Activated CD8-positive, alpha-beta T cell treated with anti-CD3 and anti-CD28 coated beads for 36 hours (primary cell): ENCODE measurements around the gene USF1. TPM values are rescaled to one million over a fixed set of nuclear protein-coding genes. Genes with fewer than 3 reads are reported as not detected.

Experiments
- ATAC-seq: fragments of 200-7000 bp; cut with Tn5 transposase; one replicate; pipeline ENCODE4 v1.10.0; 2021; ENCODE audit warnings: mild to moderate bottlenecking, moderate library complexity
- CTCF ChIA-PET: fragments of 350-600 bp; sonication (Branson Sonifier 250); formaldehyde crosslinking; loops from one replicate; lab custom pipeline; 2021; ENCODE audit warnings: antibody characterized with exemption; lab: Charles Lee
- POLR2A ChIA-PET: fragments of 350-600 bp; sonication (Branson Sonifier 250); formaldehyde crosslinking; loops from one replicate; lab custom pipeline; 2021; ENCODE audit warnings: antibody characterized with exemption; lab: Charles Lee
- DNase-seq: peaks from one replicate; pipeline ENCODE4 v3.0.0-alpha.2; 2020
- H3K27ac Mint-ChIP-seq: one replicate; pipeline ENCODE4 v1.8.0; 2021; ENCODE audit warnings: mild to moderate bottlenecking, mixed read lengths
- H3K27me3 Mint-ChIP-seq: one replicate; pipeline ENCODE4 v1.8.0; 2021; ENCODE audit warnings: mixed read lengths
- H3K36me3 Mint-ChIP-seq: one replicate; pipeline ENCODE4 v1.8.0; 2021; ENCODE audit warnings: low read depth, mixed read lengths
- H3K4me1 Mint-ChIP-seq: one replicate; pipeline ENCODE4 v1.8.0; 2021; ENCODE audit warnings: low read depth, mixed read lengths
- H3K4me3 Mint-ChIP-seq: one replicate; pipeline ENCODE4 v1.8.0; 2021; ENCODE audit warnings: mild to moderate bottlenecking, moderate library complexity, mixed read lengths
- H3K9me3 Mint-ChIP-seq: one replicate; pipeline ENCODE4 v1.8.0; 2021; ENCODE audit warnings: mixed read lengths
- intact Hi-C: fragments of 100-400 bp; cut with micrococcal nuclease; formaldehyde crosslinking; loops from one replicate; pipeline ENCODE4 v1.10.0; 2022
- total RNA-seq, 2 experiments: library from RNA; stranded (reverse); gene quantifications; one replicate each; pipeline ENCODE4 v1.2.3, GENCODE V29; 2021
- TF ChIP-seq, protein P1 (sequence below): fragments of 200-600 bp; IDR thresholded peaks from one replicate; pipeline ENCODE4 v1.8.0; 2022; ENCODE audit warnings: antibody characterized with exemption, mild to moderate bottlenecking

USF1 gene
- total RNA-seq, 2 experiments from 2014 or later, result 50.0 to 52.1 TPM

DNA sequence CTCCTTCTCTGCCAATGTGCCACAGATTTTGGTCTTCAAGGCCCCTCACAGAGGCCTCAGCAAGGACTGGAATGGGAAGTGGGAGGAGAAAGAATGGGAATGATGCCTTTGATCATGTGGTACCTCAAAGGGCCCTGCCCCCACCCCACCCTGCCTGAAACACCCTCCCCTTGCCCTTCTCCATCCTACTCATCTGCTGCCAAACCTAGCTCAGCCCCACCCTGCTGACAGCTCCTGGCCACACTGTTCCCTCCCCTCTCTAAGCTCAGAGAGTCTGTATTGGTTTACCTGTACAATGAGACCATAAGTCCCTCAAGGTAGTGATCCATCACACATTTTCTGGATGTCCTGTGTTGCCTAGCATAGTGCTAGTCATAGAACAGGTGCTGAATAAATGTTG, 30.6 kb upstream of the USF1 start:
- Mint-ChIP-seq H3K27me3 (no peaks in the 10 kb centered on the region), H3K4me3 (no peak overlapping the region), H3K9me3 (no peaks in the 10 kb centered on the region), H3K36me3 (no peaks in the 10 kb centered on the region), H3K27ac (no peak overlapping the region), H3K4me1 (peaks cover 10% of the 10 kb centered on the region)
- DNase-seq, result no peak
- no peak for ATAC-seq
- intact Hi-C loops, result no loop called here
- TF ChIP-seq, protein P1, sequence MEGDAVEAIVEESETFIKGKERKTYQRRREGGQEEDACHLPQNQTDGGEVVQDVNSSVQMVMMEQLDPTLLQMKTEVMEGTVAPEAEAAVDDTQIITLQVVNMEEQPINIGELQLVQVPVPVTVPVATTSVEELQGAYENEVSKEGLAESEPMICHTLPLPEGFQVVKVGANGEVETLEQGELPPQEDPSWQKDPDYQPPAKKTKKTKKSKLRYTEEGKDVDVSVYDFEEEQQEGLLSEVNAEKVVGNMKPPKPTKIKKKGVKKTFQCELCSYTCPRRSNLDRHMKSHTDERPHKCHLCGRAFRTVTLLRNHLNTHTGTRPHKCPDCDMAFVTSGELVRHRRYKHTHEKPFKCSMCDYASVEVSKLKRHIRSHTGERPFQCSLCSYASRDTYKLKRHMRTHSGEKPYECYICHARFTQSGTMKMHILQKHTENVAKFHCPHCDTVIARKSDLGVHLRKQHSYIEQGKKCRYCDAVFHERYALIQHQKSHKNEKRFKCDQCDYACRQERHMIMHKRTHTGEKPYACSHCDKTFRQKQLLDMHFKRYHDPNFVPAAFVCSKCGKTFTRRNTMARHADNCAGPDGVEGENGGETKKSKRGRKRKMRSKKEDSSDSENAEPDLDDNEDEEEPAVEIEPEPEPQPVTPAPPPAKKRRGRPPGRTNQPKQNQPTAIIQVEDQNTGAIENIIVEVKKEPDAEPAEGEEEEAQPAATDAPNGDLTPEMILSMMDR, result no peak
- CTCF ChIA-PET, result interaction anchor here (0.9 to 1.7 kb wide), 3 partner anchors 21 to 79 kb away, joined by 3 to 6 read pairs (median 4); no protein-coding TSS in a partner anchor
- POLR2A ChIA-PET, result interaction anchor here (0.6 to 1.3 kb wide), 2 partner anchors 22 to 54 kb away, joined by 3 to 4 read pairs; partner anchors contain the start of gene KLHDC9

DNA sequence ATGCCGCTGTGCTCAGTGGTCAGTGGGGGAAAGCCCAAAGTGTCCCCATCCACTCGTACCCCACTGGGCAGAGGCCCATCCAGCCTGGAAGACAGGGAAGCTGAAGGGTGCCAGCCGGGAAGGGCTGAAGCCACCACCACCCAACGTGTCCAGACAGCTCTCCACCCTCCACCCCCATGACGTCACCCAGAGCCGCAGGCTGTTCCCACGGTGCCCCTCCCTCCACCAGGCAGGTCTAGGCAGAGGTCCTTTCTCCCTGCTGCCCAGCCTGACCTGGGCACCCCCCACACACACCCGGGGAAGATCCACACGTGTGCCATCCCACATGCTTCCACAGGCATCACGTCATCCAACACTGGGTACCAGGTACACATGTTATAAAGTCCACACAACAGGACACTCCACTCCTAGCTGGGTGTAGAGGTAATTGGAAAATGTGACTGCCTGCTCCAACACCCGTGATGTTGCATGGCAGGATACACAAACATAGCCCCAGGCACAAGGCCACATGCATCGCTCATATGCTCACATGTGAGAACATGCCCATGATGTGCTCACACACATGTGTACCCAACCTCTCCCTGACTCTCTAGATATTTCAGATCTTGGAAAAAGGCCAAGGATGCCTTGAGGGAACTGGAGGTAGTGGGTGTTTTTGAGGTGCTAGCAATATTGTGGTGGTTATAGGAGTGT, 29.0 kb upstream of the USF1 start:
- TF ChIP-seq, protein P1, result no peak
- H3K9me3 Mint-ChIP-seq, result no peaks in the 10 kb centered on the region
- peaks cover 24% of the 10 kb centered on the region for H3K4me1 Mint-ChIP-seq
- intact Hi-C loops, result no loop called here
- no peaks in the 10 kb centered on the region for H3K27me3 Mint-ChIP-seq
- DNase-seq, result no peak
- POLR2A ChIA-PET, result interaction anchor here (1.0 to 1.5 kb wide), 3 partner anchors 18 to 58 kb away, joined by 3 to 5 read pairs (median 4); partner anchors contain the start of gene DEDD
- no peak overlapping the region for H3K4me3 Mint-ChIP-seq
- no peaks in the 10 kb centered on the region for H3K36me3 Mint-ChIP-seq
- H3K27ac Mint-ChIP-seq, result no peak overlapping the region
- no peak for ATAC-seq
- CTCF ChIA-PET, result interaction anchor here (1.5 to 11.1 kb wide), 2 partner anchors 22 to 77 kb away, joined by 4 to 200 read pairs; partner anchors contain the start of gene KLHDC9

DNA sequence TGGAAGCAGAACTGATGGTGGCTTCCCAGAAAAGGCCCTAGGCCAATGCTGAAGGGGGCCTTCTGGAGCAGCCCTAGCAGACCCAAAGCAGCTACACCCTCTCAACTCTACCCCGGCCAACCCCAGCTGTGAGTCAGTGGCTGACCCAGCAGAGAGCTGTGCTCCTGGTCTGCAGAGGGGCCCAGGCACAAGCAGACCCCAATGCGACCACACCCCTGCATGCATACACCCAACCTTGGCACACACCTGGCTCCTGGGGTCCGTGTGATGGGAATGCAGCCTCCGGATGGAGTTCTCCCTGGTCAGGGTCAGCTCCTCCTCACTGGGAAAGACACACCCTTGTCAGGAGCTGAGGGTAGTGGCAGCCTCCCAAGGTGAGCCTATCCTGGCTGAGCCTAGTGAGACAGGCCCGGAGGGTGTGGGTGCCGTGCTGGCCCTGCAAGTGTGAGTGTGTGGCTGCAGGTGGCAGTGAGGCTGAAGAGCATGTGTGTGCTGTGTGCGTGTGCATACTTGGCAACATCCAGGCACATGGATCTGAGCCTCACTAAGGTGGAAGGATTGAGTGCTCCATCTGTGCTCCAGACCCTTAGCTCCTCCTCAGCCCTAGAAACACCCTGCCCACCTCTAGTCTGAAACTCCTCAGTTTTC, 27.8 kb upstream of the USF1 start:
- intact Hi-C loops, result no loop called here
- H3K27me3 Mint-ChIP-seq, result no peaks in the 10 kb centered on the region
- TF ChIP-seq, protein P1, result no peak
- peaks cover 5% of the 10 kb centered on the region for H3K36me3 Mint-ChIP-seq
- POLR2A ChIA-PET, result interaction anchor here (0.6 to 1.5 kb wide), 6 partner anchors 15 to 59 kb away, joined by 3 to 5 read pairs (median 4); partner anchors contain the start of genes DEDD, KLHDC9 and USF1
- H3K27ac Mint-ChIP-seq, result peak overlapping the region; percentile 1
- DNase-seq (peak; percentile 33), ATAC-seq (no peak)
- H3K4me3 Mint-ChIP-seq, result no peak overlapping the region
- peaks cover 25% of the 10 kb centered on the region for H3K4me1 Mint-ChIP-seq
- CTCF ChIA-PET, result interaction anchor here (0.8 to 11.1 kb wide), 5 partner anchors 12 to 67 kb away, joined by 3 to 200 read pairs (median 4); partner anchors contain the start of gene KLHDC9
- no peaks in the 10 kb centered on the region for H3K9me3 Mint-ChIP-seq

DNA sequence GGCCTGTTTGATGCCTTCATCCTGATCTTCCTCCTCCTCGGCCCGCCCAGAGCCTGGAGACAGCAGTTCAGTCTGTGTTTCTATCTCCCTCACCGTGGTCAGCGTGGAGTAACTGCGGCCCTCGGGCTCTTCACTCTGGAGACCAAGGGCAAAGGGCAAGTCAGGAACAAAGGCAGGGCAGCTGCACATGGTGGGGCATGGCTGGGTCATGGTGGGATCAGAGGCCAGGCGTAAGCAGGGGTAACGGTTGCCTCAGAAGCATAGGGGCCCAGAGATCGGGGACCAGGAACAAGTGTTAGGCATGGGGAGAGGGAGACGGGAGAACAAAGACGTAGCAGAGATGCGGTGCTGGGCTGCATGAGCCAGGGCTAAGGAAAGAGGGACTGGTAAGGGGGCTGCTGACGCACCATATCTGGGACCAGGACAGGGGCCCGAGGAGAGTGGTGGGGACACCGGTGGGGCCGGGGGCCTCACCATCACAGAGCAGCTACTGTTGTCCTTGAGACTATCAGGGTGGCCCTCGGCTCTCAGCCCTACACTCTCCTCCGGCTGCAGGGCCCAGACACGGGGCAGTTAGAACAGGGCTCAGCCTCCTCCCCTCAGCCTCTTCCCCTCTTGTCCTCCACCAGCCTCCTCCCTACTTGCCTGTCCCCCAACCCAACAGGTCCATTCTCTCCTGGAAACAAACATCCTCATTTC, 27.1 kb upstream of the USF1 start:
- Mint-ChIP-seq H3K9me3 (no peaks in the 10 kb centered on the region), H3K36me3 (peaks cover 12% of the 10 kb centered on the region), H3K4me3 (no peak overlapping the region), H3K27me3 (no peaks in the 10 kb centered on the region), H3K27ac (no peak overlapping the region), H3K4me1 (peaks cover 26% of the 10 kb centered on the region)
- ATAC-seq (no peak), DNase-seq (no peak)
- ChIA-PET POLR2A (interaction anchor here (0.6 to 5.3 kb wide), 7 partner anchors 9 to 44 kb away, joined by 3 to 57 read pairs (median 4); partner anchors contain the start of genes KLHDC9 and USF1), CTCF (interaction anchor here (1.0 to 11.1 kb wide), 8 partner anchors 12 to 64 kb away, joined by 3 to 200 read pairs (median 5); partner anchors contain the start of genes KLHDC9 and USF1)
- intact Hi-C loops, result no loop called here
- TF ChIP-seq, protein P1, result no peak
